T-helper 1 cell treated with Interleukin-12 subunit alpha and Interleukin-12 subunit beta and Interleukin-4 antibody, amounts not matched to agents 30 μg/mL and 1 μg/mL, for 36 hours (primary cell): ENCODE data around the gene PTPRM.

Source experiments
- H3K27ac Mint-ChIP-seq: one replicate; pipeline ENCODE4 v1.8.0; 2021; ENCODE audit warnings: mild to moderate bottlenecking, mixed read lengths
- H3K27me3 Mint-ChIP-seq: one replicate; pipeline ENCODE4 v1.8.0; 2021; ENCODE audit warnings: low read depth, mixed read lengths
- H3K36me3 Mint-ChIP-seq: one replicate; pipeline ENCODE4 v1.8.0; 2021; ENCODE audit warnings: low read depth, mixed read lengths
- H3K4me1 Mint-ChIP-seq: one replicate; pipeline ENCODE4 v1.8.0; 2021; ENCODE audit warnings: low read depth, mixed read lengths
- H3K4me3 Mint-ChIP-seq: one replicate; pipeline ENCODE4 v1.8.0; 2021; ENCODE audit warnings: mild to moderate bottlenecking, moderate library complexity, mixed read lengths
- H3K9me3 Mint-ChIP-seq: one replicate; pipeline ENCODE4 v1.8.0; 2021; ENCODE audit warnings: mixed read lengths

The PTPRM gene

DNA sequence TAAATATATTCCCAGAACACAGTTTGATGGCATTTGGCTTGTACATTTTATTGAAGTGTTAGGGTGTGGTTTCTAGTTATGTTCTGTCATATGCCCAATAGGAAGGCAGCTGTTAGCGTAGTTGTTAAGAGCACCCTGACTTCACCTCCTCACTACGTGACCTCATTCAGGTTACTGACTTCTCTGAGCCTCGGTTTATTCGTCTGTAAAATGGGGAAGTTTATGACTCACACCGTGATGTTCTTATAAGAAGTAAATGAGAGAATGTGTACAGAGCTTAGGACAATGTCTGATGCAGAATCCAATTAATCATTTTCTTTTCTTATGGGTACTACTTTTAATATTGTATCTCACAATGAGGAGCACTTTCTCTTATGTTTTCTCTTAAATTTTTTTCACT lies 226.0 kb downstream of the PTPRM start:
- Mint-ChIP-seq H3K27ac (no peak overlapping the region), H3K4me3 (no peak overlapping the region), H3K9me3 (no peaks in the 10 kb centered on the region), H3K36me3 (no peaks in the 10 kb centered on the region), H3K27me3 (no peaks in the 10 kb centered on the region), H3K4me1 (no peaks in the 10 kb centered on the region)

DNA sequence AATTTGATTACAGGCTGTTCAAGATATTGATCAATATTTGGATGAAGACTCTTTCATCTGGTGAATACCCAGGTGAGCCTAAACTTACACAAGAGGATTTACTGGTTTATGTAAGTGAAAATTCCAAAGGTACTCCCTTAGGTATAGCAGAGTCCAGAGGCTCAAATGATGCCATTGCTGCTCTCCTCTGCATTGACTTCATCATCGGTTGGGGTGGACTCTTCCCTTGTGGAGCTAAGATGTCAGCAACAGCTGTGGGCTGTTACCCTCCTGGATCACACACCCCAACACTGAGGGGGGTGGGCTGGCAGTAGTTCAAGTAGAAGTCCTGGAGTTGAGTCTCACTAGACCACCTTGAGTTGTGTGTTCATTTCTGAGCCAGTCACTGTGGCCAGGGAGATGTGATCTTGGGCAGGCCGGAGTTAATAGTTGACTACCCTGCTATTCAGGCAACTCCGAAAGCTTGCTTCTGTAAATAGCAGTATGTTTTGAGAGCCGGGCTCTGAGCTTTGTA lies 236.9 kb downstream of the PTPRM start:
- H3K4me3 Mint-ChIP-seq = no peak overlapping the region
- no peaks in the 10 kb centered on the region for H3K9me3 Mint-ChIP-seq
- no peaks in the 10 kb centered on the region for H3K27me3 Mint-ChIP-seq
- H3K36me3 Mint-ChIP-seq = no peaks in the 10 kb centered on the region
- H3K4me1 Mint-ChIP-seq = no peaks in the 10 kb centered on the region
- no peak overlapping the region for H3K27ac Mint-ChIP-seq

DNA sequence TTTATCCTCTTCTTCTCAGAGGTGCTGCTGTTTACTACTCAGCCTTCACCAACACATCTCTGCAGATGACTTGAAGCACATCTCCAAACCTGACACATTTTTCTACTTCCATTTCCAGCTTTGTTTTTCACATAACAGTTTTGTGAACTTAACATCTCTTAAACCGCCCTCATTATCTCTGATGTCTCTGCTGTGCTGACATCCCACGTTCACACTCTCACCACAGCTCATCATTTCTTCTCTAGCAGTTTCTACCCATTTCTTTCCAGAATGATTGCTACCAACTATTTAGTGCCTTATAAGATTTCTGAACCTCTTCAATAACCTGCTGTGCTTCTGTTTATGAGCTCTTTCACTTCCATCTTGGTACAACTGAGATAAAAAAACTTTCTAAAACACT lies 238.0 kb downstream of the PTPRM start:
- Mint-ChIP-seq H3K27ac (no peak overlapping the region), H3K36me3 (no peaks in the 10 kb centered on the region), H3K9me3 (no peaks in the 10 kb centered on the region), H3K4me3 (no peak overlapping the region), H3K27me3 (no peaks in the 10 kb centered on the region), H3K4me1 (no peaks in the 10 kb centered on the region)

DNA sequence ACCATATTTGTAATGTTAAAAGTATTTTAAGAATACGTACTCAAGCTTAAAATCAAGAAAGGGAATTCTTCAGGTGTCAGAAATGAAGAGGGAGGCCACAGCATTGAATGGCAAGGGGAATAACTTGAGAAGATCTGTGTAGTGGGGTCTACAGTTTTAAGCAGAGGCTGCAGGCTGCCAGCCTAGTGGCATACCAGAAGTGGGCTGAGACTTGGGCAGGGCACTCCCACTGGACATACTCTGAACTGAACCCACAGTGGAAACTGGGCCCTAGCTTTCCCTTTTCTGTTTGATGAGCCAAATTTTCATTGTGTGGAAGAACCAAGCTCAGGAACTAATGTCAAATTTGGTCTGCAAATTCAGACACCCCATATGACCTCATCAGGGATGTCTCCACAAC lies 238.8 kb downstream of the PTPRM start:
- no peaks in the 10 kb centered on the region for H3K27me3 Mint-ChIP-seq
- H3K4me3 Mint-ChIP-seq = no peak overlapping the region
- H3K9me3 Mint-ChIP-seq = no peaks in the 10 kb centered on the region
- H3K36me3 Mint-ChIP-seq = no peaks in the 10 kb centered on the region
- no peaks in the 10 kb centered on the region for H3K4me1 Mint-ChIP-seq
- H3K27ac Mint-ChIP-seq = no peak overlapping the region

DNA sequence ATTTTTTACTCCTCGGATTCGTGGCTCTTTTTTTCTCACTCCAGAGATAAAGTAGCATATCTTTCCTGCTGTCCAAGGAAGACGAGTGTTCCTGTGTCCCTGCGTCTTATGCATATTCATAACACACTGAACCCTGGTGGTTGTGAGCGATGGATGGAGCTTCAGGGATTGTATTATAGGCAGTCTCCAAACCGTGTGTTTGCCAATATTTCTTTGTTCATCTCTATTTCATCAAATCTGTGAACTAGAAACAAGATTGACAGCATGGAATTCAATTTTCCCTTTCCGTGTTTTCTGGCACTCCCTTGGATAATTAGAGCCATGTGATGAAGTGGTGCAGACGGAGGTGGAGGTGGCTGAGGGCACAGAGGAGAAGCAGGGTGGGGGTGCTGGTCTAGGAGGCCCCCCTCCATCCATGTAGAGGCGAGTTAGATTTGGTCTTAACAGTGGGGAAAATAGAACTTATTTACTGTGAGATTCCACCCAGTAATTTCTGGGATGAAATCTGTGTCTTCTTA lies 240.9 kb downstream of the PTPRM start:
- H3K27me3 Mint-ChIP-seq = no peaks in the 10 kb centered on the region
- H3K4me3 Mint-ChIP-seq = no peak overlapping the region
- H3K9me3 Mint-ChIP-seq = peaks cover 8% of the 10 kb centered on the region
- H3K4me1 Mint-ChIP-seq = no peaks in the 10 kb centered on the region
- no peak overlapping the region for H3K27ac Mint-ChIP-seq
- H3K36me3 Mint-ChIP-seq = no peaks in the 10 kb centered on the region

DNA sequence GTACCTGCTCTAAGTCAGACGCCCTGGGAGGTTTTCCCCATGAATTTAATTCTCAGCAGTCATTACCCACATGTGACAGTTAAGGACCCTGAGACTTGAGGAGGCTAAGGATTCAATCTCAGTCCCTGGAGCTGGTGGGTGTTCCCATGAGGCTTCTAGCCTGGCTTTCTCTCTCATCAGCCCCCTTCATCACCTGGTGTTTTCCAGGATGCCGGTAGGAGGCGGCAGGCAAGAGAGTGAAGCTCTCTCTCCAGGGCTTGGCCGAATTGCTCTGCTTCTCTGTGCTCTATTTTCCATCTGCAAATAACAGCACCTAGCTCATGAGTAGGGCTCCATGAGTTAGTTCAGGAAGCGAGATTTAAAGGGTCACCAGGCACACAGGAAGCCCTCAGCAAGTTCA lies 241.9 kb downstream of the PTPRM start:
- Mint-ChIP-seq H3K36me3 (no peaks in the 10 kb centered on the region), H3K4me1 (no peaks in the 10 kb centered on the region), H3K27me3 (no peaks in the 10 kb centered on the region), H3K4me3 (no peak overlapping the region), H3K9me3 (peaks cover 15% of the 10 kb centered on the region), H3K27ac (no peak overlapping the region)

DNA sequence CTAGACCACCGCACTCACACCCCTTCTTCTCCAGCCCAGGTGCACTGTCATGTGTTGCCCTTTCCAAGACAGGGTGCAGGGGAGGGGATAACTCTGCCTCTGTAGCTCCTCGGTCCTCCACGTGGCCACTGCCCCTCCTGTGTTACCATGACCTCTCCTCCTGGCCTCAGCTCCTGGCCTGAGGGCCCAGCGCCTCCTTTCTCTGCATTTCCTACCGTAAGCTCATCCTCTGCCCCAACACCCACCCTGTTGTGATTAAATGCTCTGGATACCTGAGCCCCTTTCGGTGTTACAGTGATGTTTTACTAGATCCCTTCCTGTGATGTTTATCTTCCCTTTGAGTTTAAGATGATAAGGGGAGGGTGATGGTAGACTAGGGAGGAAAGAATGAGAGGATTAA lies 242.3 kb downstream of the PTPRM start:
- Mint-ChIP-seq H3K27ac (no peak overlapping the region), H3K27me3 (no peaks in the 10 kb centered on the region), H3K4me3 (no peak overlapping the region), H3K9me3 (peaks cover 17% of the 10 kb centered on the region), H3K36me3 (no peaks in the 10 kb centered on the region), H3K4me1 (no peaks in the 10 kb centered on the region)

DNA sequence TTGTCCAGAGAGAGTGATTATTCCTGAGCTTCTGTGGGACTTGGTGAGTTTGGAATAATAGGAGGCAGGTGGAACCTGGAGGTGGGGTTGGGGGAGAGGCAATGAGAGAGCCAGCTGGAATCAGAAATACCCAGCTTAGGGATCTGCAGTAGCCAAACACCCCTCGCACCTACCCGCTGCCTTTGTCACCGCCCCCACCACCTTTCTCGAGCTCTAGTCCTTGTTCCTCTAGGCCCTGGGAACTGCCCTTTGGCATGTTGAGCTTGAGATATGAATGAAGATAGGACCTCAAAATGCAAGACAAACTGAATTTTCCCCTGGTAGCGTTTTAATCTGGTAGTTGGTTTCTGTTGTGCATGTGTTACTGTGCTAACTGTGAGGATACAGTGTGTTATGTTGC lies 242.9 kb downstream of the PTPRM start:
- no peak overlapping the region for H3K27ac Mint-ChIP-seq
- peaks cover 22% of the 10 kb centered on the region for H3K9me3 Mint-ChIP-seq
- H3K36me3 Mint-ChIP-seq = no peaks in the 10 kb centered on the region
- H3K4me3 Mint-ChIP-seq = no peak overlapping the region
- H3K27me3 Mint-ChIP-seq = no peaks in the 10 kb centered on the region
- no peaks in the 10 kb centered on the region for H3K4me1 Mint-ChIP-seq

DNA sequence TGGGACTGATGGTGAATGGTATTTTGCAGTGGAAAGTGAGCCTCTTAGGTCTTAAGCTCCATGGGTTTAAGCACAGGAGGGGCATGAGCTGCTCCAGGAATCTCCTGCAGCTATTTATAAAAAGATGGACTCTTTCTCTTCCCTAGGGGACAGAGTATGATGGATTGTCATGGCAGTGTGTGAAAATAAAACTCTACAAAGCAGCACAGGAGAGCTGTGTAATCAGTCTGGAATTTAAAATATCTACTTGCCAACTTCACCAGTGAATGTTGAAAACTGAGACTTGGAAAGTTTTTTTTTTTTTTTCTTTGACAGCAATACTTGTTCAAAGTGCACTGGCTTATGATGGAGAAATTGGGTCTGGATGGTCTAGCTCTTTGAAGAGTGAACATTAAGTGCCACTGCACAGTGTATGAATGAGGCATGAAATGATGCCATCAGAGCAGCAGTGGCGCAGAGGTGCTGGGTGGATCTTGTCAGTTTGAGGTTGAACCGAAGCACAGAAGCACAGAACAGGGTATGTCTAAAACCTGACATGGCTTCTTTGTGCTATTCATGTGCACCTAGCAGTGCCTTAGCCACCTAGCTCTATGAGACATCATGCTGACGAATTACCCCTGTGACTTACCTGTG lies 245.4 kb downstream of the PTPRM start:
- no peak overlapping the region for H3K4me3 Mint-ChIP-seq
- H3K9me3 Mint-ChIP-seq = peaks cover 36% of the 10 kb centered on the region
- H3K27ac Mint-ChIP-seq = no peak overlapping the region
- H3K4me1 Mint-ChIP-seq = no peaks in the 10 kb centered on the region
- H3K36me3 Mint-ChIP-seq = no peaks in the 10 kb centered on the region
- H3K27me3 Mint-ChIP-seq = no peaks in the 10 kb centered on the region

DNA sequence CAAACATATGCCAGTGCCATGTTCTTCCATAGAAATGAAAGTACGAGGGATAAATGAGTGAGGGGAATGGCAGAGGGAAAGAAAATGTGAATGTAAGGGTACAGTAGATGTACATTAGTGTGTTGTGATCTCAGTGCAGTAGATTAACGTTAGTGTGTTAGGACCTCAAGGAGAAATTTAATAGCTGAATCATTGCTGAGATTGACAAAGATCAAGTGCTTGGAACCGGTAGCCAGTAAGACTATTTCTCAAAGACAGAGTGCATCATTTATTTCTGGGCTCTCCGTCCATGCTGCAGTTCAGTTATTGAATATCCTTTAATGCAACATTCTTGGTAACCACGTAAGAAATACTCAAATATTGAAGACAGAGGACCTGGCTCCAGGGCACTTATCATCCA lies 246.0 kb downstream of the PTPRM start:
- H3K4me1 Mint-ChIP-seq = no peaks in the 10 kb centered on the region
- no peak overlapping the region for H3K27ac Mint-ChIP-seq
- H3K9me3 Mint-ChIP-seq = peaks cover 36% of the 10 kb centered on the region
- no peaks in the 10 kb centered on the region for H3K36me3 Mint-ChIP-seq
- no peaks in the 10 kb centered on the region for H3K27me3 Mint-ChIP-seq
- H3K4me3 Mint-ChIP-seq = no peak overlapping the region

DNA sequence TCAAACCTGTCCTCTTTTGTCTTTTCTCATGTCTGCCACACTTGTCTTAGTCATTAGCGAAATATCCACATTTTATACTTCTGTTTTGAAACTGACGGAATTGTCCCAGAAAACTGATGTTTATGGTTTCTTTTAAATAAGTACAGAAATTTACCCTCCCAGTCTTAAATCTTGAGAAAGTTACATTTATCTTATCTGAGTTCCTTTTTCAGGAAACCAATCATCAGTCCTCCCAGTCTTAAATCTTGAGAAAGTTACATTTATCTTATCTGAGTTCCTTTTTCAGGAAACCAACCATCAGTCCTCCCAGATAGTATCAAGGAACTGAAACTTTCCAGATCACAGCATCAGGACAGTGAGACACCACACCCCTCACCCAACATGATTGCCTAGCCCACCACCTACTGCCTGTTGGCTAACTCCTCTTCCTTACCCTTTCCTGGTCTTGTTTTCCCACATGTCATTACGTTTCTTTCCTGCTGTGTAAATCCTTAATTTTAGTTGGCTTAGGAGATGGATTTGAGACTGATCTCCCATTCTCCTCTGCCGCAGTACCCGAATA lies 247.7 kb downstream of the PTPRM start:
- H3K9me3 Mint-ChIP-seq = peaks cover 36% of the 10 kb centered on the region
- no peaks in the 10 kb centered on the region for H3K36me3 Mint-ChIP-seq
- H3K27ac Mint-ChIP-seq = no peak overlapping the region
- no peaks in the 10 kb centered on the region for H3K27me3 Mint-ChIP-seq
- H3K4me3 Mint-ChIP-seq = no peak overlapping the region
- no peaks in the 10 kb centered on the region for H3K4me1 Mint-ChIP-seq

DNA sequence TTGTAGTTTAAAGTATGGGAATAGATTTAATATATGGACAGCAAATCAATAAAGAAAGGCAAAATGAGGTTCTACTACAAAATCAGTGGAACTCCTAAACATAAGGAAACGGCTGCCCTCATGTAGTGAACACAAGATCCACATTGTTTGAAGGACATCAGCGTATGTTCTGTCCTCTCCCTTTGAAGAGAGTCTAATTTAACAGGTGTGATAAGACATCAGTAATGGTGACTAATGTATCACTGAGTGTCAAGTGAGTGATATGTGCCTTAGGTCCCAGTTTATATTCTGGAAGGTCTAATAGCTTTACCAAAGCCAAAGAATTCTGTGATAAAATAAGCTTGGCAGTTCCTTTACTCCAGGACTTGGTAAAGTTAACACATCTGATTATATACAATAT lies 248.7 kb downstream of the PTPRM start:
- Mint-ChIP-seq H3K27me3 (no peaks in the 10 kb centered on the region), H3K27ac (no peak overlapping the region)

DNA sequence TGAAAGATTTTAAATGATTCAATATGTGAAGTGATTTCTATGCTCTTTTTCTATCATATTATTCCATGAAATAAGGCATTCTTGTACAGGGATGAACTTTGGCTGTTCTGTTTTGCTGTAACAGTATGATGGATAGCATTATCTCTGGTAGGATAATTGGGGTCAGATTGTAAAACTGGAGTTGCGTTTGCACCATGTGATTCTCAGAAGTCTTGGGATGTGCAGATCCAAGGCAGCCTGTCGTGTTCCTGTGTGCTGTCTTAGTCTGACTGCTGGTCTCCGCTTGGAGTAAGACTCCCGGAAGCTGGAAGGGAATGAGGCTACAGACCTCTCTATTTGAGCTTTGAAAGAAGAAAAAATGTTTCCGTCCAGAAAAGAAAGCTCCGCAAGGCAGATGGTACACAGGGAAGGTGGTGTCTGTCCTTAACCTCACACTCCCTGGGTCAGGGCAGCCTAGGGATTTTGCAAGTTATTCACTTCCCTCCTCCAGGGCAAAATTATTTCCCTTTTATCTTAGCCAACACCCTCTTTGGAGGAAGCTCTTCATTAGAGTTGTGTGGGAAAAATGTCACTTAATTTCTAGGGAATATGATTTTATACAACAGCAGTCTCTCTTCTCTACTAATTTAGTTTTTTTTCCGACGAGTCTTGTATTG lies 250.6 kb downstream of the PTPRM start:
- Mint-ChIP-seq H3K4me3 (no peak overlapping the region), H3K9me3 (peaks cover 31% of the 10 kb centered on the region), H3K36me3 (no peaks in the 10 kb centered on the region), H3K27ac (no peak overlapping the region), H3K4me1 (no peaks in the 10 kb centered on the region), H3K27me3 (no peaks in the 10 kb centered on the region)

More for the DNA sequence above, 248.7 kb downstream of the PTPRM start:
- H3K4me1 Mint-ChIP-seq = no peaks in the 10 kb centered on the region
- H3K36me3 Mint-ChIP-seq = no peaks in the 10 kb centered on the region
- H3K9me3 Mint-ChIP-seq = peaks cover 36% of the 10 kb centered on the region
- H3K4me3 Mint-ChIP-seq = no peak overlapping the region

DNA sequence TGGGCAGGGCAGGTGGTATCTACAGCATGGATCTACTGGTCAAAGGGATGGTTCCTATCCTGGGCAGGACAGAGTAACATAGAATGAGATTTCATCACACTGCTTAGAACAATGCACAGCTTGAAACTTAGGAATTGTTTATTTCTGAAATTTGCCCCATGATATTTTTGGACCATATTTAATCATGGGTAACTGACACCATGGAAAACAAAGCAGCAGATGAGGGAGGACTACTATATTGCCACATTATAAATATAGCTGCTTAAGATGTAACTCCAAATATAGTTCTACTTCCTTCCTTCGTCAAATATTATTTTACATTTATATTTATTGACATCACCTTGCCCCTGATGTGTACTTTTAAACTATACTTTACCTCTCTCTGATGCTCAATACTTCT lies 254.7 kb downstream of the PTPRM start:
- no peaks in the 10 kb centered on the region for H3K27me3 Mint-ChIP-seq
- no peak overlapping the region for H3K4me3 Mint-ChIP-seq
- H3K9me3 Mint-ChIP-seq = no peaks in the 10 kb centered on the region
- H3K36me3 Mint-ChIP-seq = no peaks in the 10 kb centered on the region
- H3K4me1 Mint-ChIP-seq = no peaks in the 10 kb centered on the region
- no peak overlapping the region for H3K27ac Mint-ChIP-seq
